KBM-7 (cell line): Measurements from ENCODE around the gene ARL14EPL.
"Not testable (repeated sequence)": the region's sequence is repeated elsewhere in the genome, so short reads cannot be mapped to it uniquely, and the experiment has no call there.

Experiments used
- DNase-seq: peaks from one replicate; pipeline ENCODE4 v3.0.0-alpha.2; 2015
- in situ Hi-C: fragments of 300-500 bp; cut with MboI; formaldehyde crosslinking; loops from 2 replicates; pipeline ENCODE4 v1.14.3; 2020; ENCODE audit warnings: low sequenced_read_pairs, low pct_unique_long_range_greater_than_20kb, mixed read lengths

ARL14EPL gene

DNA sequence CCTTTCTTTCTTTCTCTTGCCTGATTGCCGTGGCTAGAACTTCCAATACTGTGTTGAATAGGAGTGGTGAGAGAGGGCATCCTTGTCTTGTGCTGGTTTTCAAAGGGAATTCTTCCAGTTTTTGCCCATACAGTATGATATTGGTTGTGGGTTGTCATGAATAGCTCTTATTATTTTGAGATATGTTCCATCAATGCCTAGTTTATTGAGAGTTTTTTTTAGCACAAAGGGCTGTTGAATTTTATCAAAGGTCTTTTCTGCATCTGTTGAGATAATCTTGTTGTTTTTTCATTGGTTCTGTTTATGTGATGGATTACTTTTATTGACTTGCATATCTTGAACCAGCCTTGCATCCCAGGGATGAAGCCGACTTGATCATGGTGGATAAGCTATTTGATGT is 72.7 kb downstream of the ARL14EPL start:
- DNase-seq, in situ Hi-C loops: not testable (repeated sequence)
